Measurements from ENCODE around the gene ISCA2. TPM values are rescaled to one million over a fixed set of nuclear protein-coding genes. Genes with fewer than 3 reads are reported as not detected.

The ISCA2 gene
- total and polyA plus RNA-seq, 5 donors from 2014 or later, result 19.9 to 114 (median 89.6) TPM

DNA sequence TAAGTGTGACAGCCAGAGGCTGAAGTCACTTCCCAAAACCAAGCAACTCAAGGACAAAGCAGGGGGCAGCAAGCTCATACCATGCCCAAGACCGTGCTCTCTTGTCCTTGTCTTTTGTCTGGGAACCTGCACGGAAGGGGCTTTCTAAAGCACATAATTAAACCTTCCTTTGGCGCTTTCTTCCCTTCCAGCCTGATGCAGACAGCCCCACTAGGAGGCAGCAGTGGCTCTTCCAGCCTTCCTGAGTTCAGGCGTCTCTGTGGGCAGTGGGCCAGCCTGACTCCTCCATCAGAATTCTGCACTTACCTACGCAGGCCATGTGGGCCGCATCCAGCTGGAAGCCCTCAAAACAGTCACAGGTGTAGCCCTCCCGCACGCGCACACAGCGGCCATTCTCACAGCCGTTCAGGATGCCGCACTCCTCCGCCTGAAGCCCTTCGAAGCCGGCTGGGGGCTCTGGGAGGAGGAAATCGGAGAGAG, 7.6 kb downstream of the ISCA2 start:
- no peaks in the 10 kb centered on the region for H3K9me3 ChIP-seq (ENCODE audit: control insufficient read depth in 2 of 2, low read length in 2 of 2)
- Mint-ChIP-seq H3K27ac (no peak overlapping the region), H3K27me3 (no peaks in the 10 kb centered on the region), H3K36me3 (peaks cover 7% of the 10 kb centered on the region), H3K4me3 (no peak overlapping the region), H3K9me3 (no peaks in the 10 kb centered on the region), H3K4me1 (peaks cover 0 to 19% (median 13%) of the 10 kb centered on the region in 4 donors)
- DNase-seq, result no peak
- H3K4me3 ChIP-seq (ENCODE audit: low read depth, low read length), result no peak overlapping the region
- H3K4me1 ChIP-seq (ENCODE audit: control insufficient read depth, insufficient read depth, low read length, poor library complexity, severe bottlenecking), result peaks cover 3% of the 10 kb centered on the region
- no peak overlapping the region for H3K27ac ChIP-seq (ENCODE audit: insufficient read depth, low read length, poor library complexity, severe bottlenecking)
- ATAC-seq (ENCODE audit: low read depth in 2 of 2), result no peak
- H3K36me3 ChIP-seq (ENCODE audit: control insufficient read depth, insufficient read depth, low read length), result no peaks in the 10 kb centered on the region
- H3K27me3 ChIP-seq (ENCODE audit: control insufficient read depth, insufficient read depth, low read length), result no peaks in the 10 kb centered on the region

DNA sequence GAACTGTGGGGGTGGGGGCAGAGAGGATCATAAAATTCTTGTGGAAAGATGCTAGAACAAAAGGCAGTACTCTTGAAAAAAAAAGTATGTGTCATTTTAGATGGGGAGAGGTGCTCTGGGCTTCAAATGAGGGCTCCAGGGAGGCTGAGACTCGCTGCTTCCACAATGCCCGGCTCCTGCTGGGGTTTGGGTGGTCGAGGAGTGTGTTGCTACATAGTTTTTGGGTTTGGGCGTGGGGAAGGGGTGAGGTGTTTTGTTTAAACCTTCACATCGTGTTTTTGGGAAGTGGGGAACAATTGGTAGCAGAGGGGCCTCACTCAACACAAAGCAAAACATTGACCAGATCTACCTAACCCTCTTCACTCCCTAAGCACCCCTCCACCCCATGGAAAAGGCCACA, 8.1 kb downstream of the ISCA2 start:
- Histone ChIP-seq H3K9me3 (ENCODE audit: control insufficient read depth in 2 of 2, low read length in 2 of 2) (no peaks in the 10 kb centered on the region), H3K4me3 (ENCODE audit: low read depth, low read length) (no peak overlapping the region), H3K4me1 (ENCODE audit: control insufficient read depth, insufficient read depth, low read length, poor library complexity, severe bottlenecking) (no peaks in the 10 kb centered on the region), H3K36me3 (ENCODE audit: control insufficient read depth, insufficient read depth, low read length) (no peaks in the 10 kb centered on the region), H3K27me3 (ENCODE audit: control insufficient read depth, insufficient read depth, low read length) (no peaks in the 10 kb centered on the region), H3K27ac (ENCODE audit: insufficient read depth, low read length, poor library complexity, severe bottlenecking) (no peak overlapping the region)
- no peak overlapping the region for H3K4me3 Mint-ChIP-seq
- peaks cover 4% of the 10 kb centered on the region for H3K36me3 Mint-ChIP-seq
- no peak for ATAC-seq (ENCODE audit: low read depth in 2 of 2)
- no peaks in the 10 kb centered on the region for H3K27me3 Mint-ChIP-seq
- H3K4me1 Mint-ChIP-seq, result peaks cover 0 to 15% (median 12%) of the 10 kb centered on the region in 4 donors
- H3K9me3 Mint-ChIP-seq, result no peaks in the 10 kb centered on the region
- no peak for DNase-seq
- peak overlapping the region in 1 of 3 donors; percentile 60 for H3K27ac Mint-ChIP-seq

DNA sequence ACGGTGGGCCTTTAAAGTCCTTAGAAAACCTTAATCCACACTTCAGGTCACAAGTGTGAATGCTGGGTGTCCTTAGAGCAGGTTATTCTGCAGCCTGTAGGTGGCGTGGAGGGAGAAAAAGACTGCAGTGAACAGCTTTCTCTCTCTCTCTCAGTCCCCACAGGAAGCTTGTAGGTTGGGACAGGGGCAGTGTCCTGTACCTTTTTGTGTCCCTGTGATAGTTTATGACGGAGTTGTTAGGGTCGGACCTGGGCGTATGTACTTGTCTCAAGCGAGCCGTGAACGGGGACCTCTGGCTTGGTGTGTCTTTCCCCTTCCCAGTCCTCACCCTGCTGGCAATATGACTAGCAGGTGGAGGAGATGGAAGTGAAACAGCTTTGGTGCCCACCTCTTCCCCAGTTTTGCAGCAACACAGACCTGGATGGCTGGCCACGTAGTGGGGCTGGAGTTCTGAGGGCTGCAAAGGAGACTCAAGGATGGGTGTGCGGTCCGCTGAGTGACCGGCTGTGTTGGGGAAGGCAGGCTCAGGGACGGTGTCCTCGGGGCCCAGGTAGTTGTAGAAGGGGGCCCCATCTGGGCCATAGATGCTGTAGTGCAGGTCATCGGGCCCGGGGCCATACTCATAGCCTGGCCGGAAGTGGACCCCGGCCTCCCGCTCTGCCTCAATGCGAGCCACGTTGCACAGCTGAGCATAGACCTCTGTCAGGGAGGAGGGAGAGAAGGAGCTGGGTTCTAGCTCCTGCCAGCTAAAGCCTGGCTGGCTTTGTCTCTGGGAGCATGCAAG, 8.9 kb downstream of the ISCA2 start:
- no peaks in the 10 kb centered on the region for H3K36me3 ChIP-seq (ENCODE audit: control insufficient read depth, insufficient read depth, low read length)
- H3K4me3 Mint-ChIP-seq, result no peak overlapping the region
- peaks cover 4% of the 10 kb centered on the region for H3K36me3 Mint-ChIP-seq
- ATAC-seq (ENCODE audit: low read depth in 2 of 2), result peak in 1 of 2 donors; percentile 19
- peaks cover 0 to 15% (median 11%) of the 10 kb centered on the region in 4 donors for H3K4me1 Mint-ChIP-seq
- no peaks in the 10 kb centered on the region for H3K9me3 Mint-ChIP-seq
- no peak overlapping the region for H3K4me3 ChIP-seq (ENCODE audit: low read depth, low read length)
- peak in 1 of 3 donors; percentile 43 for DNase-seq
- H3K4me1 ChIP-seq (ENCODE audit: control insufficient read depth, insufficient read depth, low read length, poor library complexity, severe bottlenecking), result no peaks in the 10 kb centered on the region
- no peaks in the 10 kb centered on the region for H3K27me3 ChIP-seq (ENCODE audit: control insufficient read depth, insufficient read depth, low read length)
- no peak overlapping the region for H3K27ac Mint-ChIP-seq
- H3K9me3 ChIP-seq (ENCODE audit: control insufficient read depth in 2 of 2, low read length in 2 of 2), result no peaks in the 10 kb centered on the region
- H3K27me3 Mint-ChIP-seq, result no peaks in the 10 kb centered on the region
- H3K27ac ChIP-seq (ENCODE audit: insufficient read depth, low read length, poor library complexity, severe bottlenecking), result no peak overlapping the region

DNA sequence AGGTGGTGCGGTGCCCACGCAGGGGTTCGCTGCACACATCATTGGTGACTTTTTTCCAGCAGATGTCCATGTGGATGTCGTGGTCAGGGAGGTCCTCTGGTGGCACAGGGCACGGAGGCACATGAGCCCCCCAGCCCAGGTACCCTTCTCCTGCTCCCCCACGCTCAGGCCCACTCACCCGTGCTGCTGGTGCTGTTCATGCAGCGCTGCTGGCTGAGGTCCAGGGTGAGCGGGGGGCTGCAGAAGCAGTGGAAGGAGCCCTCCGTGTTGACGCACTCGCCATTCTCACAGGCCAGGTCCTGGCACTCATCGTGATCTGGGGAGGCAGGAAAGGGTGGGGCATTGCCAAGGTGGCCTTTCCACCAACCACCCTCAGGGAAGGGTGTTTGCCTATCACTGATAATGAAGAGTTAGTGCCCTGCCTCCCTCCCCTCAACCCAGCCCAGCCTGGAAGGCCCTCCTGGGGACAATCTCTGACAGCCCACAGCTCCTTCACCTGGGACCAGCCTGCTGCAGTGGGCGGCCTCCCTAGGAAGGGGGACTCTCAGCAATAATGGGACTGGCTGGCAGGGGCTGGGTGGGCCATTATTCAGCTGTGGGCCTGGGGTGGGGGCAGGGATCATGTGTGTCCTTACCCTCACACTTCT, 9.8 kb downstream of the ISCA2 start:
- no peak for DNase-seq
- H3K36me3 ChIP-seq (ENCODE audit: control insufficient read depth, insufficient read depth, low read length), result no peaks in the 10 kb centered on the region
- no peaks in the 10 kb centered on the region for H3K27me3 Mint-ChIP-seq
- H3K4me1 Mint-ChIP-seq, result peaks cover 0 to 11% (median 9%) of the 10 kb centered on the region in 4 donors
- no peak for ATAC-seq (ENCODE audit: low read depth in 2 of 2)
- no peak overlapping the region for H3K27ac Mint-ChIP-seq
- no peaks in the 10 kb centered on the region for H3K9me3 Mint-ChIP-seq
- H3K9me3 ChIP-seq (ENCODE audit: control insufficient read depth in 2 of 2, low read length in 2 of 2), result no peaks in the 10 kb centered on the region
- no peaks in the 10 kb centered on the region for H3K4me1 ChIP-seq (ENCODE audit: control insufficient read depth, insufficient read depth, low read length, poor library complexity, severe bottlenecking)
- no peak overlapping the region for H3K27ac ChIP-seq (ENCODE audit: insufficient read depth, low read length, poor library complexity, severe bottlenecking)
- H3K4me3 ChIP-seq (ENCODE audit: low read depth, low read length), result no peak overlapping the region
- H3K36me3 Mint-ChIP-seq, result peaks cover 2% of the 10 kb centered on the region
- H3K27me3 ChIP-seq (ENCODE audit: control insufficient read depth, insufficient read depth, low read length), result no peaks in the 10 kb centered on the region
- H3K4me3 Mint-ChIP-seq, result no peak overlapping the region

DNA sequence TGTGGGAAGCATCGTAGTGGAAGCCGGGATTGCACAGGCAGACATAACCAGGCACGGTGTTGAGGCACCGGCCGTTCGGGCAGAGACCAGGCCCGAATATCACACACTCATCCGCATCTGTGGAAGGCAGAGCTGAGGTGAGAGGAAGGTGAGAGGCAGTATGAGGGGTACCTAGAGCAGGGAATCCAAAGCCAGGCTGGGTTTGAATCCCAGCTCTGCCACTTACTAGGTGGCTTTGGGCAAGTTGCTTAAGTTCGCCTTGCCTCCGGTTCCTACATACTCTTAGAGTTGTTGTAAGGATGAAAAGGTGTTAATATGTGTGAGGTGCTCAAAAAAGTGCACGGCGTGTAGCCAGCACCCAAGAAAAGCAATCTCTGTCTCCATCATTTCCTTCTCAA, 10.4 kb downstream of the ISCA2 start:
- Mint-ChIP-seq H3K36me3 (no peaks in the 10 kb centered on the region), H3K27ac (peak overlapping the region in 2 of 3 donors; percentile 11 to 60), H3K9me3 (no peaks in the 10 kb centered on the region), H3K4me1 (peaks cover 0 to 11% (median 8%) of the 10 kb centered on the region in 4 donors), H3K4me3 (no peak overlapping the region), H3K27me3 (no peaks in the 10 kb centered on the region)
- Histone ChIP-seq H3K27me3 (ENCODE audit: control insufficient read depth, insufficient read depth, low read length) (no peaks in the 10 kb centered on the region), H3K27ac (ENCODE audit: insufficient read depth, low read length, poor library complexity, severe bottlenecking) (no peak overlapping the region), H3K4me3 (ENCODE audit: low read depth, low read length) (no peak overlapping the region), H3K36me3 (ENCODE audit: control insufficient read depth, insufficient read depth, low read length) (no peaks in the 10 kb centered on the region), H3K4me1 (ENCODE audit: control insufficient read depth, insufficient read depth, low read length, poor library complexity, severe bottlenecking) (no peaks in the 10 kb centered on the region), H3K9me3 (ENCODE audit: control insufficient read depth in 2 of 2, low read length in 2 of 2) (no peaks in the 10 kb centered on the region)
- ATAC-seq (ENCODE audit: low read depth in 2 of 2), result no peak
- no peak for DNase-seq

DNA sequence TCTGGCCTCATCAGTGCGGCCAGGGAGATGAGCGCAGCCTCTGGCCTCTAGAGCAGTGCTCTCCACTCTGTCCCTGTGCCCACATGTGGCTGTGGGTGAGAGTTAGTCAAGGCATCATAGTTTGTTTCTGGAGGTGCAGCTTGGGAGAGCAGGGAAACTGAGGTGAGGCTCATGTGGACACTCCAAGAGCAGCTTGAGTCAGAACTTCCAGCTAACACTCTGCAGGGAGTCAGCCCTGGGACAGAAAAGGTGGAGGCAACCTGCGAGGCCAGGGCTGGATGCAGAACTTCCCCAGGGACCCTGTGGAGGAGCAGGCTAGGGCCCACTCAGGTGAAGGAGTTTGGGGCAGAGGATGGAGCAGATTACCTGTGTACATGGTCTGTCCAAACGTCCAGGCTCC, 10.8 kb downstream of the ISCA2 start:
- Mint-ChIP-seq H3K4me3 (no peak overlapping the region), H3K9me3 (no peaks in the 10 kb centered on the region), H3K36me3 (no peaks in the 10 kb centered on the region), H3K27ac (peak overlapping the region in 2 of 3 donors; percentile 11 to 60), H3K4me1 (peaks cover 0 to 7% (median 5%) of the 10 kb centered on the region in 4 donors), H3K27me3 (no peaks in the 10 kb centered on the region)
- ATAC-seq (ENCODE audit: low read depth in 2 of 2) (no peak), DNase-seq (no peak)
- Histone ChIP-seq H3K4me1 (ENCODE audit: control insufficient read depth, insufficient read depth, low read length, poor library complexity, severe bottlenecking) (no peaks in the 10 kb centered on the region), H3K36me3 (ENCODE audit: control insufficient read depth, insufficient read depth, low read length) (no peaks in the 10 kb centered on the region), H3K9me3 (ENCODE audit: control insufficient read depth in 2 of 2, low read length in 2 of 2) (no peaks in the 10 kb centered on the region), H3K27ac (ENCODE audit: insufficient read depth, low read length, poor library complexity, severe bottlenecking) (no peak overlapping the region), H3K27me3 (ENCODE audit: control insufficient read depth, insufficient read depth, low read length) (no peaks in the 10 kb centered on the region), H3K4me3 (ENCODE audit: low read depth, low read length) (no peak overlapping the region)

DNA sequence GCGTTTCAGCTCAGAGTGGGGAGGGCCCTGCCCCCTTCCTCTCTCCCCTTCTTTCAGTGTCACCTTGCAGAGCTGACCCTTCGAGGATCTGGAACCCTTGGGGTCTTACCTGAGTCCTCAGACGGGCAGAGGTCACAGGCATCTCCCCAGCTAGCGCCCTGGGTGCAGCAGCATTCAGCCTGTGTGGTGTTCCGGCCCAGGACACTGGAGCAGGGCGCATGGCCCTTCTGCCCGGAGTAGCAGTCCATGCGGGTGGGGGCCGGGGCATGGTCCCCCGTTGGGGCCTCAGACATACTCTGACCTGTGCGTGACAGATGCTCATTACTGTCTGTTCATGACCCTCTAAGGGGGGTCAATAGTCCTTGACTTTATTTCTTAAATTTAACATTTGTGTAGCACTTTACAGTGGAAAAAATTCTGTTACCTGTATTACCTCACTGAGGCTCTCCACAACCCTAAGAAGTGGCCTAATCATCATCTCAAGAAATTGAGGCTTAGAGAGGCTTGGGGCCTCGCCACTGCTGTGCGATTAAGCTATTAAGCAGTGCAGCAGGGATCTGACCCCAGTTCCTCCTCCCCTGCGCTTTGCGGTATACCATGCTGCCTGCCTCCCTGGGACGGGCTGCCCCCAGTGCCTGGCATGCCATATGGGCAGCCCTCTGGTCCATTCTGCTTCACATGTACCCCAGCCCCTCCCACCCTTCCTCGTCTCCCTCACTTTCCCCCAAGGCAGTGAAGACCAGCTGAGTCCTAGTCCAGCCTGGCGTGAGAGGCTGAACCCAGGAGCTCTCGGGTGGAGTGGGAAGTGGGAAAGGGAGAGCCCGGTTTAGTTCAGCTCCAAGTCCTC, 11.5 kb downstream of the ISCA2 start:
- no peaks in the 10 kb centered on the region for H3K36me3 ChIP-seq (ENCODE audit: control insufficient read depth, insufficient read depth, low read length)
- Mint-ChIP-seq H3K27ac (no peak overlapping the region), H3K9me3 (no peaks in the 10 kb centered on the region), H3K27me3 (no peaks in the 10 kb centered on the region), H3K4me3 (no peak overlapping the region), H3K4me1 (peaks cover 0 to 7% (median 3%) of the 10 kb centered on the region in 4 donors), H3K36me3 (no peaks in the 10 kb centered on the region)
- no peak overlapping the region for H3K4me3 ChIP-seq (ENCODE audit: low read depth, low read length)
- no peak overlapping the region for H3K27ac ChIP-seq (ENCODE audit: insufficient read depth, low read length, poor library complexity, severe bottlenecking)
- no peaks in the 10 kb centered on the region for H3K4me1 ChIP-seq (ENCODE audit: control insufficient read depth, insufficient read depth, low read length, poor library complexity, severe bottlenecking)
- no peak for ATAC-seq (ENCODE audit: low read depth in 2 of 2)
- no peak for DNase-seq
- no peaks in the 10 kb centered on the region for H3K27me3 ChIP-seq (ENCODE audit: control insufficient read depth, insufficient read depth, low read length)
- H3K9me3 ChIP-seq (ENCODE audit: control insufficient read depth in 2 of 2, low read length in 2 of 2), result no peaks in the 10 kb centered on the region

Measured in CD4-positive, CD25-positive, alpha-beta regulatory T cell (primary cell).